ENCODE results near the gene FNDC3B.

- TF ChIP-seq CTCF (IDR thresholded peaks at IDR 0.05) = no peak
- no peak for TF ChIP-seq EZH2 (IDR thresholded peaks at IDR 0.05; ENCODE audit: borderline replicate concordance, insufficient read depth, low read depth, low read length, poor library complexity, severe bottlenecking)
These were observed 30.1 kb downstream of the FNDC3B start for GRCh38 chr3:172069478-172069877.

Data from B cell (primary cell).